SK-N-SH treated with all-trans-retinoic acid at 6 μM for 48 hours (cell line): Measurements from ENCODE around the gene ZNF791.

Source experiments
- ATAC-seq: fragments of 200-7000 bp; cut with Tn5 transposase; 3 replicates; pipeline ENCODE4 v1.9.1; 2020; ENCODE audit warnings: mild to moderate bottlenecking, moderate library complexity
- ARNTL ChIP-seq: fragments of 450-650 bp; formaldehyde crosslinking; IDR thresholded peaks from 2 replicates; pipeline ENCODE4 v1.5.0; 2020; ENCODE audit warnings: low read depth, mild to moderate bottlenecking, moderate library complexity, borderline replicate concordance
- BACH2 ChIP-seq: fragments of 250-450 bp; sonication (Bioruptor Pico); IDR thresholded peaks from 2 replicates; pipeline ENCODE4 v1.9.0; 2021; ENCODE audit warnings: mild to moderate bottlenecking, borderline replicate concordance
- CSDC2 ChIP-seq: fragments of 250-450 bp; sonication (Bioruptor Pico); IDR thresholded peaks from 2 replicates; pipeline ENCODE4 v1.5.0; 2020; ENCODE audit warnings: mild to moderate bottlenecking, moderate library complexity
- GLIS3 ChIP-seq: fragments of 250-450 bp; sonication (Bioruptor Pico); IDR thresholded peaks from 2 replicates; pipeline ENCODE4 v1.5.0; 2020; ENCODE audit warnings: mild to moderate bottlenecking, moderate library complexity
- ISL1 ChIP-seq: fragments of 250-450 bp; sonication (Bioruptor Pico); IDR thresholded peaks from 2 replicates; pipeline ENCODE4 v2.1.2; 2022; ENCODE audit warnings: mild to moderate bottlenecking, moderate library complexity
- OSR1 ChIP-seq: fragments of 250-450 bp; sonication (Bioruptor Pico); IDR thresholded peaks from 2 replicates; pipeline ENCODE4 v1.8.0; 2022; ENCODE audit warnings: moderate library complexity, mild to moderate bottlenecking, inconsistent platforms
- RARB ChIP-seq: fragments of 250-450 bp; sonication (Bioruptor Pico); IDR thresholded peaks from 2 replicates; pipeline ENCODE4 v1.8.0; 2021; ENCODE audit warnings: mild to moderate bottlenecking, moderate library complexity
- SNAI2 ChIP-seq: fragments of 250-450 bp; sonication (Bioruptor Pico); IDR thresholded peaks from 2 replicates; pipeline ENCODE4 v1.5.0; 2020; ENCODE audit warnings: mild to moderate bottlenecking, moderate library complexity
- TCF4 ChIP-seq: fragments of 250-450 bp; sonication (Bioruptor Pico); IDR thresholded peaks from 2 replicates; pipeline ENCODE4 v1.8.0; 2021; ENCODE audit warnings: mild to moderate bottlenecking, moderate library complexity, borderline replicate concordance
- TOX ChIP-seq: fragments of 250-450 bp; sonication (Bioruptor Pico); IDR thresholded peaks from 2 replicates; pipeline ENCODE4 v1.8.0; 2021; ENCODE audit warnings: mild to moderate bottlenecking, moderate library complexity, borderline replicate concordance
- ZC3H10 ChIP-seq: fragments of 250-450 bp; sonication (Bioruptor Pico); IDR thresholded peaks from 2 replicates; pipeline ENCODE4 v1.5.1; 2021; ENCODE audit warnings: mild to moderate bottlenecking, moderate library complexity
- ZFP3 ChIP-seq: fragments of 250-450 bp; sonication (Bioruptor Pico); IDR thresholded peaks from 2 replicates; pipeline ENCODE4 v1.5.0; 2020; ENCODE audit warnings: mild to moderate bottlenecking, moderate library complexity
- ZNF565 ChIP-seq: fragments of 450-650 bp; formaldehyde crosslinking; conservative IDR thresholded peaks from 2 replicates; pipeline ENCODE4 v1.5.0; 2020; ENCODE audit warnings: low read depth, mild to moderate bottlenecking, moderate library complexity
- ZNF70 ChIP-seq: fragments of 450-650 bp; formaldehyde crosslinking; IDR thresholded peaks from 2 replicates; pipeline ENCODE4 v1.5.0; 2020; ENCODE audit warnings: mild to moderate bottlenecking, moderate library complexity
- ZNF8 ChIP-seq: fragments of 450-650 bp; formaldehyde crosslinking; IDR thresholded peaks from 2 replicates; pipeline ENCODE4 v1.5.0; 2020; ENCODE audit warnings: mild to moderate bottlenecking, moderate library complexity
- TF ChIP-seq, protein P1 (sequence below): fragments of 250-450 bp; sonication (Bioruptor Pico); IDR thresholded peaks from 2 replicates; pipeline ENCODE4 v1.8.0; 2020; ENCODE audit warnings: mild to moderate bottlenecking, moderate library complexity, borderline replicate concordance
- TF ChIP-seq, protein P2 (sequence below): fragments of 250-450 bp; sonication (Bioruptor Pico); IDR thresholded peaks from 2 replicates; pipeline ENCODE4 v1.5.1; 2021; ENCODE audit warnings: mild to moderate bottlenecking, moderate library complexity
- TF ChIP-seq, protein P3 (sequence below): fragments of 250-450 bp; sonication (Bioruptor Pico); IDR thresholded peaks from 2 replicates; pipeline ENCODE4 v1.8.0; 2021; ENCODE audit warnings: low read depth, mild to moderate bottlenecking, moderate library complexity, borderline replicate concordance
- TF ChIP-seq, protein P4 (sequence below): fragments of 250-450 bp; sonication (Bioruptor Pico); IDR thresholded peaks from 2 replicates; pipeline ENCODE4 v1.5.1; 2020; ENCODE audit warnings: low read depth, mild to moderate bottlenecking, moderate library complexity

ZNF791 gene

DNA sequence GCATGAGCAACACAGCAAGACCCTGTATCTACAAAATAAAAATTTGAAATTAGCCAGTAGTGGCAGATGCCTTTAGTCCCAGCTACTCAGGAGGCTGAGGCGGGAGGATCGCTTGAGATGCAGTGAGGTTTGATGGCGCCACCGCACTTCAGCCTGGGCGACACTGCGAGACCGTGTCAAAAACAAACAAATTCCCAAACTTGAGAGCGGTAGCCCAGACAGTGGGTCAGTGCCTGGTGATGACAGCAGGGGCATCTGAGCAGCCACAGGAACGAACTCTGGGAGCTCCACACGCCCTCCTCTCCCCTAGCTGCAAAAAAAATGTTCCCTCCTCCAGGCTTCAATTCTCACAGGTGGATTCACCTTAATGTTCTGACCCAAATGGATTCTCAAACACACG lies 14.2 kb upstream of the ZNF791 start:
- ATAC-seq, result no peak

DNA sequence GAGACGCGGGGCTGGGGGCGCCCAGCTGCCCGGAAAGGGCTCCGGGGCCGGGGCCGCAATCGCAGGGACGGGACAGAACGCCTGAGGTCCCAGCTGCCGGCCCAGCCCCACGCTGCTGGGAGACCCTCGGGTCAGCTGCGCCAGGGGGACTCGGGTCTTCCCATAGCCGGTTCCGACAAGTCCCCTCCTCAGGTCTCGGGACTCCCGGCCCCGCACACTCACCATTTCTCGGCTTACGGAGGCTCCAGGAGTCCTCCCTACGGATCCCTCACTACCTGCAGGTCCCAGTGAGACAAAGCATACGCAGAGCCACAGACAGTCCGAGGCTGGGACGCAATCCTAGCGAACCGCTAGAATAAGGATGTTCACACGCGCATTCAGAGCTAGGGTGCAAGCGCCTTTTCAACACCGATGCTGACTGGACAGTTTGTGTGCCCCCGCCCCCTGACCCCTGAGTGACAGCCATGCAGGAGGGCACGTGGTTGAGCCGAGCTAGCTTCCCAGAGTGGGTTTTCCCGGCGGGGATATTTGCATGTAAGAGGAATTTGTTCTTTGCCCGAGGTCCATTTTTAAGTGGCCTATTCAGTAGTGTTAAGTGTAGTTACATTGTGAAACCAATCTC lies 13.7 kb upstream of the ZNF791 start:
- TF ChIP-seq, protein P1, sequence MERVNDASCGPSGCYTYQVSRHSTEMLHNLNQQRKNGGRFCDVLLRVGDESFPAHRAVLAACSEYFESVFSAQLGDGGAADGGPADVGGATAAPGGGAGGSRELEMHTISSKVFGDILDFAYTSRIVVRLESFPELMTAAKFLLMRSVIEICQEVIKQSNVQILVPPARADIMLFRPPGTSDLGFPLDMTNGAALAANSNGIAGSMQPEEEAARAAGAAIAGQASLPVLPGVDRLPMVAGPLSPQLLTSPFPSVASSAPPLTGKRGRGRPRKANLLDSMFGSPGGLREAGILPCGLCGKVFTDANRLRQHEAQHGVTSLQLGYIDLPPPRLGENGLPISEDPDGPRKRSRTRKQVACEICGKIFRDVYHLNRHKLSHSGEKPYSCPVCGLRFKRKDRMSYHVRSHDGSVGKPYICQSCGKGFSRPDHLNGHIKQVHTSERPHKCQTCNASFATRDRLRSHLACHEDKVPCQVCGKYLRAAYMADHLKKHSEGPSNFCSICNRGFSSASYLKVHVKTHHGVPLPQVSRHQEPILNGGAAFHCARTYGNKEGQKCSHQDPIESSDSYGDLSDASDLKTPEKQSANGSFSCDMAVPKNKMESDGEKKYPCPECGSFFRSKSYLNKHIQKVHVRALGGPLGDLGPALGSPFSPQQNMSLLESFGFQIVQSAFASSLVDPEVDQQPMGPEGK (CRISPR knock-in tag), result no peak
- TF ChIP-seq TOX (no peak), GLIS3 (no peak), ZFP3 (CRISPR knock-in tag) (no peak), ZNF8 (CRISPR knock-in tag) (no peak), RARB (CRISPR knock-in tag) (no peak), ZNF70 (no peak), SNAI2 (CRISPR knock-in tag) (no peak), TCF4 (CRISPR knock-in tag) (no peak), ZNF565 (no peak), ZC3H10 (CRISPR knock-in tag) (no peak)
- TF ChIP-seq, protein P2, sequence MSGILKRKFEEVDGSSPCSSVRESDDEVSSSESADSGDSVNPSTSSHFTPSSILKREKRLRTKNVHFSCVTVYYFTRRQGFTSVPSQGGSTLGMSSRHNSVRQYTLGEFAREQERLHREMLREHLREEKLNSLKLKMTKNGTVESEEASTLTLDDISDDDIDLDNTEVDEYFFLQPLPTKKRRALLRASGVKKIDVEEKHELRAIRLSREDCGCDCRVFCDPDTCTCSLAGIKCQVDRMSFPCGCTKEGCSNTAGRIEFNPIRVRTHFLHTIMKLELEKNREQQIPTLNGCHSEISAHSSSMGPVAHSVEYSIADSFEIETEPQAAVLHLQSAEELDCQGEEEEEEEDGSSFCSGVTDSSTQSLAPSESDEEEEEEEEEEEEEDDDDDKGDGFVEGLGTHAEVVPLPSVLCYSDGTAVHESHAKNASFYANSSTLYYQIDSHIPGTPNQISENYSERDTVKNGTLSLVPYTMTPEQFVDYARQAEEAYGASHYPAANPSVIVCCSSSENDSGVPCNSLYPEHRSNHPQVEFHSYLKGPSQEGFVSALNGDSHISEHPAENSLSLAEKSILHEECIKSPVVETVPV, result no peak
- TF ChIP-seq, protein P3, sequence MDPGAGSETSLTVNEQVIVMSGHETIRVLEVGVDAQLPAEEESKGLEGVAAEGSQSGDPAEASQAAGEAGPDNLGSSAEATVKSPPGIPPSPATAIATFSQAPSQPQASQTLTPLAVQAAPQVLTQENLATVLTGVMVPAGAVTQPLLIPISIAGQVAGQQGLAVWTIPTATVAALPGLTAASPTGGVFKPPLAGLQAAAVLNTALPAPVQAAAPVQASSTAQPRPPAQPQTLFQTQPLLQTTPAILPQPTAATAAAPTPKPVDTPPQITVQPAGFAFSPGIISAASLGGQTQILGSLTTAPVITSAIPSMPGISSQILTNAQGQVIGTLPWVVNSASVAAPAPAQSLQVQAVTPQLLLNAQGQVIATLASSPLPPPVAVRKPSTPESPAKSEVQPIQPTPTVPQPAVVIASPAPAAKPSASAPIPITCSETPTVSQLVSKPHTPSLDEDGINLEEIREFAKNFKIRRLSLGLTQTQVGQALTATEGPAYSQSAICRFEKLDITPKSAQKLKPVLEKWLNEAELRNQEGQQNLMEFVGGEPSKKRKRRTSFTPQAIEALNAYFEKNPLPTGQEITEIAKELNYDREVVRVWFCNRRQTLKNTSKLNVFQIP (CRISPR knock-in tag), result no peak
- TF ChIP-seq, all 23 proteins: peak for 0
- ATAC-seq, result no peak

More for the DNA sequence above, 14.2 kb upstream of the ZNF791 start:
- TF ChIP-seq ZC3H10 (CRISPR knock-in tag), result no peak
- no peak for TF ChIP-seq ZNF8 (CRISPR knock-in tag)
- no peak for TF ChIP-seq ARNTL
- TF ChIP-seq, protein P4, sequence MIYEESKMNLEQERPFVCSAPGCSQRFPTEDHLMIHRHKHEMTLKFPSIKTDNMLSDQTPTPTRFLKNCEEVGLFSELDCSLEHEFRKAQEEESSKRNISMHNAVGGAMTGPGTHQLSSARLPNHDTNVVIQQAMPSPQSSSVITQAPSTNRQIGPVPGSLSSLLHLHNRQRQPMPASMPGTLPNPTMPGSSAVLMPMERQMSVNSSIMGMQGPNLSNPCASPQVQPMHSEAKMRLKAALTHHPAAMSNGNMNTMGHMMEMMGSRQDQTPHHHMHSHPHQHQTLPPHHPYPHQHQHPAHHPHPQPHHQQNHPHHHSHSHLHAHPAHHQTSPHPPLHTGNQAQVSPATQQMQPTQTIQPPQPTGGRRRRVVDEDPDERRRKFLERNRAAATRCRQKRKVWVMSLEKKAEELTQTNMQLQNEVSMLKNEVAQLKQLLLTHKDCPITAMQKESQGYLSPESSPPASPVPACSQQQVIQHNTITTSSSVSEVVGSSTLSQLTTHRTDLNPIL (CRISPR knock-in tag), result no peak
- TF ChIP-seq SNAI2 (CRISPR knock-in tag), result no peak
- TF ChIP-seq TOX, result no peak
- TF ChIP-seq CSDC2 (CRISPR knock-in tag), result no peak
- TF ChIP-seq BACH2, result no peak
- TF ChIP-seq ISL1 (CRISPR knock-in tag), result no peak
- TF ChIP-seq, protein P2, result no peak
- no peak for TF ChIP-seq GLIS3
- no peak for TF ChIP-seq ZFP3 (CRISPR knock-in tag)
- TF ChIP-seq ZNF70, result no peak

DNA sequence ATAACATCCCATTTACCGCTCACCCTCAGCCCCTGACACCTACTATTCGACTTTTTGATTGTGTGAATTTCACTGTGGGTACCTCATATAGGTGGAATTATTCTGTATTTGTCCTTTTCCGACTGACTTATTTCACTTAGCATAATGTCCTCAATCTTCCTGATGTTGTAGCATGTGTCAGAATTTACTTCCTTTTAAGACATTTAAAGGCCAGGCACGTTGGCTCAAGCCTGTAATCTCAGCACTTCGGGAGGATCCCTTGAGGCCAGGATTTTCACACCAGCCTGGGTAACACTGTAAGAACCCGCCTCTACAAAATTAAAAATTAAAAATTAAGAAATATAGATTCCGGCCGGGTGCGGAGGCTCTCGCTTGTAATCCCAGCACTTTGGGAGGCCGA lies 13.1 kb upstream of the ZNF791 start:
- no peak for ATAC-seq
- no peak for TF ChIP-seq ZNF565
- TF ChIP-seq, protein P3 (CRISPR knock-in tag), result no peak
- no peak for TF ChIP-seq TCF4 (CRISPR knock-in tag)
- TF ChIP-seq, protein P4 (CRISPR knock-in tag), result no peak
- TF ChIP-seq ISL1 (CRISPR knock-in tag), result no peak
- no peak for TF ChIP-seq OSR1
- no peak for TF ChIP-seq CSDC2 (CRISPR knock-in tag)
- TF ChIP-seq, protein P1 (CRISPR knock-in tag), result no peak
- no peak for TF ChIP-seq ARNTL
- no peak for TF ChIP-seq ZC3H10 (CRISPR knock-in tag)
